GM21723 (cell line): ENCODE data around the gene DECR2.
"Not testable (repeated sequence)": the region's sequence is repeated elsewhere in the genome, so short reads cannot be mapped to it uniquely, and the experiment has no call there.

Source experiments
- ATAC-seq: cut with Tn5 transposase; IDR thresholded peaks from one replicate; pipeline ENCODE4 v1.9.1; 2021; ENCODE audit warnings: mild to moderate bottlenecking, moderate library complexity; ENCODE audit not compliant: unreplicated experiment

The DECR2 gene

GRCh38 chr16:366476-366875 lies 35.2 kb upstream of the DECR2 start:
- ATAC-seq = no peak

- ATAC-seq = no peak
Observed at GRCh38 chr16:367333-367903, 34.3 kb upstream of the DECR2 start.

GRCh38 chr16:368388-369158 lies 33.1 kb upstream of the DECR2 start:
- ATAC-seq = no peak

- ATAC-seq = no peak
Observed at GRCh38 chr16:369275-369865, 32.3 kb upstream of the DECR2 start.

- ATAC-seq = no peak
Observed at GRCh38 chr16:369866-370436, 31.7 kb upstream of the DECR2 start.

GRCh38 chr16:370443-370842 lies 31.2 kb upstream of the DECR2 start, which contains the start of gene MRPL28:
Gene MRPL28 (minus strand): TSS chr16:370538. CDS start chr16:370218, 320 bp downstream.
- peak; percentile 79 for ATAC-seq

GRCh38 chr16:370979-371514 lies 30.6 kb upstream of the DECR2 start:
- ATAC-seq = no peak

GRCh38 chr16:371515-372301 lies 30.0 kb upstream of the DECR2 start:
- ATAC-seq = no peak

GRCh38 chr16:372302-372983 lies 29.2 kb upstream of the DECR2 start:
- ATAC-seq = no peak

GRCh38 chr16:373020-373598 lies 28.6 kb upstream of the DECR2 start:
- no peak for ATAC-seq

- ATAC-seq = no peak
Observed at GRCh38 chr16:373848-374615, 27.7 kb upstream of the DECR2 start.

- ATAC-seq = no peak
Observed at GRCh38 chr16:374616-374926, 27.1 kb upstream of the DECR2 start.

- no peak for ATAC-seq
Observed at GRCh38 chr16:375212-375611, 26.5 kb upstream of the DECR2 start.

GRCh38 chr16:375927-376816 lies 25.5 kb upstream of the DECR2 start:
- no peak for ATAC-seq

GRCh38 chr16:376817-377418 lies 24.8 kb upstream of the DECR2 start:
- ATAC-seq = no peak

- no peak for ATAC-seq
Observed at GRCh38 chr16:377419-377951, 24.2 kb upstream of the DECR2 start.

GRCh38 chr16:378113-378820 lies 23.4 kb upstream of the DECR2 start:
- not testable (repeated sequence) for ATAC-seq
